OCI-LY3 (cell line): ENCODE data around the gene HMGB3.

ENCODE experiments used
- H2AFZ ChIP-seq: fragments of 200-600, 300-600 bp; shearing (Covaris generic); 2 replicates; pipeline ENCODE4 v1.6.0; 2014; ENCODE audit warnings: antibody characterized with exemption, low read depth, low read length
- H3K27ac ChIP-seq: fragments of 200-600, 300-600 bp; sonication (generic); 2 replicates; pipeline ENCODE4 v1.5.1; 2014; ENCODE audit warnings: mild to moderate bottlenecking, low read length, moderate library complexity, mixed read lengths
- H3K27me3 ChIP-seq: fragments of 200-600, 300-600 bp; sonication (generic); 2 replicates; pipeline ENCODE4 v1.6.1; 2014; ENCODE audit warnings: low read depth, low read length, mixed read lengths
- H3K36me3 ChIP-seq: fragments of 200-600, 300-600 bp; sonication (generic); replicated peaks from 2 replicates; pipeline ENCODE3; 2014; ENCODE audit warnings: low read depth, low read length, mixed read lengths
- H3K4me1 ChIP-seq: fragments of 300-600, 200-600 bp; sonication (generic); 2 replicates; pipeline ENCODE4 v1.6.1; 2014; ENCODE audit warnings: low read length, mixed read lengths
- H3K4me2 ChIP-seq: fragments of 200-600, 300-600 bp; sonication (generic); 2 replicates; pipeline ENCODE4 v1.6.1; 2014; ENCODE audit warnings: low read length, mixed read lengths
- H3K4me3 ChIP-seq: fragments of 300-600, 200-600 bp; sonication (generic); 2 replicates; pipeline ENCODE4 v1.5.1; 2014; ENCODE audit warnings: antibody characterized with exemption, mild to moderate bottlenecking, low read length, moderate library complexity
- H3K79me2 ChIP-seq: fragments of 300-600, 200-600 bp; shearing (Covaris generic); 2 replicates; pipeline ENCODE4 v1.6.1; 2014; ENCODE audit warnings: mild to moderate bottlenecking, low read length, mixed read lengths
- H3K9ac ChIP-seq: fragments of 300-600, 200-600 bp; shearing (Covaris generic); 2 replicates; pipeline ENCODE4 v1.6.0; 2014; ENCODE audit warnings: mild to moderate bottlenecking, low read length, moderate library complexity
- H3K9me3 ChIP-seq: fragments of 200-600, 300-600 bp; shearing (Covaris generic); 2 replicates; pipeline ENCODE4 v1.6.1; 2014; ENCODE audit warnings: low read length, mixed read lengths; ENCODE audit not compliant: insufficient read depth
- H4K20me1 ChIP-seq: fragments of 200-600, 300-600 bp; sonication (generic); 2 replicates; pipeline ENCODE4 v1.6.1; 2016; ENCODE audit warnings: low read length, mixed read lengths; ENCODE audit not compliant: insufficient read depth
- CTCF ChIP-seq: fragments of 200-600, 300-600 bp; sonication (generic); IDR thresholded peaks from 2 replicates; pipeline ENCODE4 v1.5.1; 2014; ENCODE audit warnings: antibody characterized with exemption, low read length, low read depth
- EZH2phosphoT487 ChIP-seq: fragments of 200-600 bp; shearing (Covaris generic); IDR thresholded peaks from 2 replicates; pipeline ENCODE4 v1.6.1; 2018; ENCODE audit warnings: antibody characterized with exemption, mixed run types, low read depth

Gene HMGB3

GRCh38 chrX:151009582-151009981, 26.4 kb downstream of the HMGB3 start:
- H3K4me3 ChIP-seq: no peak overlapping the region
- H4K20me1 ChIP-seq: no peaks in the 10 kb centered on the region
- H3K4me2 ChIP-seq: no peak overlapping the region
- no peak for TF ChIP-seq CTCF
- TF ChIP-seq EZH2phosphoT487: no peak
- H3K27ac ChIP-seq: no peak overlapping the region
- H3K4me1 ChIP-seq: no peaks in the 10 kb centered on the region
- no peaks in the 10 kb centered on the region for H3K9me3 ChIP-seq
- H2AFZ ChIP-seq: no peak overlapping the region
- H3K36me3 ChIP-seq: no peaks in the 10 kb centered on the region
- H3K9ac ChIP-seq: no peak overlapping the region
- no peaks in the 10 kb centered on the region for H3K27me3 ChIP-seq
- no peaks in the 10 kb centered on the region for H3K79me2 ChIP-seq

GRCh38 chrX:151013164-151013743, 30.1 kb downstream of the HMGB3 start:
- no peak overlapping the region for H3K9ac ChIP-seq

GRCh38 chrX:151015684-151016083, 32.5 kb downstream of the HMGB3 start:
- H3K4me2 ChIP-seq: no peak overlapping the region
- no peaks in the 10 kb centered on the region for H3K9me3 ChIP-seq
- H2AFZ ChIP-seq: no peak overlapping the region
- no peaks in the 10 kb centered on the region for H3K27me3 ChIP-seq
- no peaks in the 10 kb centered on the region for H3K4me1 ChIP-seq
- no peak overlapping the region for H3K9ac ChIP-seq
- no peaks in the 10 kb centered on the region for H3K79me2 ChIP-seq
- H4K20me1 ChIP-seq: no peaks in the 10 kb centered on the region
- H3K27ac ChIP-seq: no peak overlapping the region
- no peaks in the 10 kb centered on the region for H3K36me3 ChIP-seq
- no peak for TF ChIP-seq CTCF
- no peak for TF ChIP-seq EZH2phosphoT487
- no peak overlapping the region for H3K4me3 ChIP-seq

More at GRCh38 chrX:151013164-151013743, 30.1 kb downstream of the HMGB3 start:
- TF ChIP-seq CTCF: no peak
- TF ChIP-seq EZH2phosphoT487: no peak
- no peaks in the 10 kb centered on the region for H3K79me2 ChIP-seq
- no peaks in the 10 kb centered on the region for H3K36me3 ChIP-seq
- no peak overlapping the region for H3K4me3 ChIP-seq
- H3K4me2 ChIP-seq: no peak overlapping the region
- H2AFZ ChIP-seq: no peak overlapping the region
- H3K27ac ChIP-seq: no peak overlapping the region
- H3K9me3 ChIP-seq: no peaks in the 10 kb centered on the region
- H4K20me1 ChIP-seq: no peaks in the 10 kb centered on the region
- no peaks in the 10 kb centered on the region for H3K27me3 ChIP-seq
- no peaks in the 10 kb centered on the region for H3K4me1 ChIP-seq

GRCh38 chrX:151019856-151020255, 36.7 kb downstream of the HMGB3 start:
- no peaks in the 10 kb centered on the region for H3K79me2 ChIP-seq
- H3K4me1 ChIP-seq: no peaks in the 10 kb centered on the region
- no peaks in the 10 kb centered on the region for H3K36me3 ChIP-seq
- TF ChIP-seq EZH2phosphoT487: no peak
- no peak for TF ChIP-seq CTCF
- no peak overlapping the region for H3K9ac ChIP-seq
- no peak overlapping the region for H3K27ac ChIP-seq
- no peak overlapping the region for H3K4me3 ChIP-seq
- H3K27me3 ChIP-seq: no peaks in the 10 kb centered on the region
- H3K9me3 ChIP-seq: no peaks in the 10 kb centered on the region
- H3K4me2 ChIP-seq: no peak overlapping the region
- no peaks in the 10 kb centered on the region for H4K20me1 ChIP-seq
- H2AFZ ChIP-seq: no peak overlapping the region
